HG03097 (cell line): ENCODE measurements around the gene SLC17A4.

Source experiments
- ATAC-seq: cut with Tn5 transposase; IDR thresholded peaks from one replicate; pipeline ENCODE4 v1.9.1; 2021; ENCODE audit not compliant: unreplicated experiment, low FRiP score

SLC17A4 gene, protein sequence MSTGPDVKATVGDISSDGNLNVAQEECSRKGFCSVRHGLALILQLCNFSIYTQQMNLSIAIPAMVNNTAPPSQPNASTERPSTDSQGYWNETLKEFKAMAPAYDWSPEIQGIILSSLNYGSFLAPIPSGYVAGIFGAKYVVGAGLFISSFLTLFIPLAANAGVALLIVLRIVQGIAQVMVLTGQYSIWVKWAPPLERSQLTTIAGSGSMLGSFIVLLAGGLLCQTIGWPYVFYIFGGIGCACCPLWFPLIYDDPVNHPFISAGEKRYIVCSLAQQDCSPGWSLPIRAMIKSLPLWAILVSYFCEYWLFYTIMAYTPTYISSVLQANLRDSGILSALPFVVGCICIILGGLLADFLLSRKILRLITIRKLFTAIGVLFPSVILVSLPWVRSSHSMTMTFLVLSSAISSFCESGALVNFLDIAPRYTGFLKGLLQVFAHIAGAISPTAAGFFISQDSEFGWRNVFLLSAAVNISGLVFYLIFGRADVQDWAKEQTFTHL

DNA sequence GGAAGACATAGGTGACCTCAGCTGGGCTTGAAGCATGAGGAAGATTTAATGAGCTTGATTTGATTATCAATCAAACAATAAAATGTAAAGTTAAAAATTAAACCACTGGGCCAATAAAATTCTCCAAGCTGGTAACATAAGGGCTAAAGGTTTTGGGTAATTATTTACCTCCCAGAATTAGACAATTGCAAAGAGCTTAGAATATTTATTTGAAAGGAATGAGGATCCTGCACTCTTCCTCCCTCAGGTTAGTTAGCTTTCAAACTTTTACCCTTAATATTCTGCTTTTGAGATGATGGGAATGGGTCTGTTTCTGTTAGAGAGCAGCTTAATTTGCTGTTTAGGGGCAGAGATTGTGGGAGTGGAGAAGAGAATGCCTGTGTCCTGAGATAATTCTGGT is at the start of gene SLC17A4:
SLC17A4 (plus strand) TSS at position 208 of the 400 bp plus-strand sequence. CDS start 7,221 bp downstream, outside the sequence.
- ATAC-seq, result no peak

GRCh38 chr6:25706314-25707014 is 48.1 kb upstream of the SLC17A4 start:
- ATAC-seq, result no peak

- ATAC-seq, result no peak
These were observed 44.8 kb upstream of the SLC17A4 start for GRCh38 chr6:25709761-25710160.

GRCh38 chr6:25710287-25710686 is 44.3 kb upstream of the SLC17A4 start:
- no peak for ATAC-seq

DNA sequence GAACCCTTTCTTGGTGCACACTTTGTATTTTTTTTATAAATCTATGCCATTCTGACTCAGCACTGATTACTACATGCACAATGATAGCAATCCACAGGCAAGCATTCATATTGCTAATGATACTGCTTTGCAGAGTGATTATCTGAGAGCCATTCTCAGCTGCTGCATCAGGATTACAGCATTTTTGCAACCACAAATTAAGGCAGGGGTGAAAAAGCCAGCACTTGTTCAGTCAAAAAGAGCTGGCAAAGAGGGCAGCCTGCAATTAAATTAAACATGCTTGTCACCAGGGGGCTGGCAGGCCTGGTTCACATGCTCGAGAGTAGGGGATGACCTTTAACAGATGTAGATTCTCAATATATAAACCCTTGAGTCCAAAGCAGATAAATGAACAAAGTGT is 40.7 kb upstream of the SLC17A4 start:
- no peak for ATAC-seq

- ATAC-seq, result no peak
These were observed 39.8 kb upstream of the SLC17A4 start for GRCh38 chr6:25714765-25715164.

GRCh38 chr6:25715794-25716193 is 38.7 kb upstream of the SLC17A4 start:
- no peak for ATAC-seq

DNA sequence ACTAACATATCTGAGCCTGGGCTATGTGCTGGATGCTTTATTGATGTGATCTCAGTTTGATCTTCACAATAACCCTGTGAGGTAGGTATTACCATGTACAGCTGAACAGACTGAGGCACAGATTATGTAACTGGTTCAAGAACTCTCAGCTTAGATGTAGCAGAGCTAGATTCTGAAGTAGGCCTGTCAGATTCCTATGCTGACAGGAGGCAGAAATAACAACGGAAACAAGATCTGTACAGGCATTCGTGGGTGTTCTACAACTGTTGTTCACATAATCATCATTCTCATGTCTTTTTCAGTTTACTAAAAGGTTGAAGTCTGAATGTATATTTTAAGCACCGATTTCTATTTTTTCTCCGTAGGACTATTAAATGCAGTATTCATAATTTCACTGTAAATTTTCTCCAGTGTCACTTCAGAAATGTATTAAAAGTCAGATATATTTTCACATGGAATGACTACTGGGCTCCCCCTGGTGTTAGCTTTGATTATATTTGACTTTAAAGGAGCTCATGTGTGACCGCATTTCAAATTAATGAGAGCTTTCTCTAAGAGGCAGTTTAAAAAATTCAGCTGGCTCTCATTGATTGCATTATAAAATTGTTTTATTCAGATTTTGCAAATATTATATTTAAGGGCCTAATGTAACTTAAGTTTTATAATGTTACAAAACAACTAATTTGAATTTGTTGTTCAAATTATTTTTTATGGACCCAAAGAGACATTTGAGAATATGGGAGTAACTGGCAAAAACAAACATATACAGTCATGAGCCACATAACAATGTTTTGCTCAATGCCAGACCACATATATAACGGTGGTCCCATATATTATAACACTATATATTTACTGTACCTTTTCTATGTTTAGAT is 36.4 kb upstream of the SLC17A4 start:
- ATAC-seq, result no peak

- ATAC-seq, result no peak
These were observed 28.2 kb upstream of the SLC17A4 start for GRCh38 chr6:25726122-25726911.

DNA sequence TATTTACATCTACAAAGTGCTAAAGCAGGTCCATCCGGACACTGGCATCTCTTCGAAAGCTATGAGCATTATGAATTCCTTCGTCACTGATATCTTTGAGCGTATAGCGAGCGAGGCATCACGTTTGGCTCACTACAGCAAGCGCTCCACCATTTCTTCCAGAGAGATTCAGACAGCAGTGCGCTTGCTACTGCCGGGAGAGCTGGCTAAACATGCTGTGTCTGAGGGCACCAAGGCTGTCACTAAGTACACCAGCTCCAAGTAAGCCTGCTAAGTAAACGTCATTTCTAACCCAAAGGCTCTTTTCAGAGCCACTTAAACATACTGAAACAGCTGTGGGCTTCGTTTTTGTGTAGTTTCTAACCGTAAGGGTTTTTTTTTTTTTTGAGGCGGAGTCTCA is 27.5 kb upstream of the SLC17A4 start:
- no peak for ATAC-seq

- no peak for ATAC-seq
These were observed 23.6 kb upstream of the SLC17A4 start for GRCh38 chr6:25730907-25731306.

DNA sequence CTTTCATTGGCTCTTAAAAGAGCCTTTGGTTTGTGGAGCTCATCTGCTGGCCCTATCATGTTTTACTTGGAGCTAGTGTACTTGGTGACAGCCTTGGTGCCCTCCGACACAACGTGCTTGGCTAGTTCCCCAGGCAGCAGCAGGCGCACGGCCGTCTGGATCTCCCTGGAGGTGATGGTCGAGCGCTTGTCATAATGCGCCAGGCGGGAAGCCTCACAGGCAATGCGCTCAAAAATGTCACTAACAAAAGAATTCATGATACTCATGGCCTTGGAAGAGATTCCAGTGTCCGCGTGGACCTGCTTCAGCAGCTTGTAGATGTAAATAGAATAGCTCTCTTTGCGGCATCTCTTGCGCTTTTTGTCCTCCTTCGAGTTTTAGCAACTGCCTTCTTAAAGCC is 22.8 kb upstream of the SLC17A4 start:
- ATAC-seq, result no peak

GRCh38 chr6:25732468-25733198 is 21.9 kb upstream of the SLC17A4 start:
- no peak for ATAC-seq

DNA sequence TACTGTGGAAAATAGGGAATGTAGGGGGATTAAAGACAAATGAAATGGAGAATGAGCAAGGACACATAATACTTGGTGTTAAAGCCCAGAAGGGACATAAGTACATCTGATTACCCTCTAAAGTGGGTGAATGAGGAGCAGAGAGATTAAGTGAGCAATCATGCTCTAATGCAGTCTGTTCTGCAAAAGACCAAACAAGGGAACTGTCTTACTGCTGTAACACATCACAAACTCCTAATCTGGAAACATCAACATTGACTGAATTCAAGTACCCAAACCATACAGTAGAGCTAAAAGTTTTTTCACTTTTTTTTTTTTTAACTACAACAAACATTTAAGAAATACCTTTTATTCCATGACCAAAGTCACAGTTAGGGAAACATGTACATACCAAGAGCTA is 19.3 kb upstream of the SLC17A4 start:
- ATAC-seq, result no peak

DNA sequence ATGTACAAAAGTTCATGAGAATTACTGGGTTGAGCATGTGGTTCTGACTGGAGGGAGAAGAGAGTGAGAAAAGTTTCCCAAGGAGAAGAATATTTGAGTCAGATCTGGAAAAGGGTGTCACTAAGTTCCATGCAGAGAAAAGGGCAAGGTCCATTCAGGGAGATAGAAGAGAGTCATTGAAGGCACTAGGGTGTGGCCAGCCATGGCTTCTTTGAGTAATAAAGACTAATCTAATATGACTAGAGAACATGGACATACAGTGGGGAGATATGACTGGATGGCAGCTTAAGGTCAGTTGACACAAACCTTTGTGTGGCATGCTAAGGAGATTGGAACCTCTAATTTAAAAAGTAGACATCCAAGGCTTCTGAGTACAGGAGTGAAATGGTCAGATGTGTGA is 10.7 kb upstream of the SLC17A4 start:
- no peak for ATAC-seq

DNA sequence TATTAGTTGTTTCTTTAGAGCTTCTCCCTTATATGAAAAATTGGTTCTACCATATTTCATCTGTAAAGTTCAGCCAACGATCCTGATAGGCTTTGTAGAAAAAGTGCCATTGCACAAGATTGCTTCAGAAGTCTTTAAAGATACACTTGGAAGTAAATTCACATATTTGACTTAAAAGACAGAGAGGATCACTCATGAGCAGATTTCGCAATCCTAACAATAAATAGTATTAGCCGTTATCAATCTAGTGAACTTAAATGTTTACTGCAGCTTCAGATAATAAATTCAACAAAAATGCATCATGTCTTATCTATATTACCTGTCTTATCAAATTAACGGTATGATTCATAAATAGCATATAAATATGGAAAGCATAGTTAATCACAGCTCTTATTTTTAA is 8.7 kb upstream of the SLC17A4 start:
- no peak for ATAC-seq

DNA sequence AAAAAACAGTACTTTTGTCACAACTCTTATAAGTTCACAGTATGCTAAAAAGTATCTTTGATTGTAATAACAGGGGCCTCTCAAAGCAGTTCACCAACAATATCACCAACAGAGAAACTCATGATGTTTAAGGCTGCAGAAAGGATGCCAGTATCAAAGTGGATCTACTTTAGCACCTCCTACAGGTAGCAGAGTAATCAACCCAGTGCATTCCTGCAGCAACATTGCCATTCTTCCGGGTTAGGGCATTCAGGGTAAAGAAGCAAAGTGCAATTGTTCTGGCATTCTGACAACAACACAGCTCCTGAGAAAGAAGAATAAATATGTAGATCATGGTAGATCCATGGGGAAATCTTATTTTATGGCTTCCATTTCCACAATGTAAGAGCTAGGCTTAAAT is 7.6 kb upstream of the SLC17A4 start:
- ATAC-seq, result no peak

DNA sequence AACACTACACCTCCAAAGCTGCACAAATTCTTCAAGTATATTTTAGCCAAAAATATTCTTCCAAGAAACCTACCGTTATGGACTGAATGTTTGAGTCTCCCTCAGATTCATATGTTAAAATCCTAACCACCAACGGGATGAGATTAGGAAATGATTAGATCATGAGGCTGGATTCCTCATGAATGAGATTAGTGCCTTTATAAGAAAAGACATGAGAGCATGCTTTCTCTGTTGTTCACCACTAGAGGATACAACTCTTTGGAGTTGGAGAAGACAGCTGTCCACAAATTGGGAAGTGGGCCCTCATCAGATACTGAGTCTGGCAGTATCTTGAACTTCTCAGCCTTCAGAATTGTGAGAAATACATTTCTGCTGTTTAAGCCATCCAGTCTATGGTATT is 7.1 kb upstream of the SLC17A4 start:
- no peak for ATAC-seq

DNA sequence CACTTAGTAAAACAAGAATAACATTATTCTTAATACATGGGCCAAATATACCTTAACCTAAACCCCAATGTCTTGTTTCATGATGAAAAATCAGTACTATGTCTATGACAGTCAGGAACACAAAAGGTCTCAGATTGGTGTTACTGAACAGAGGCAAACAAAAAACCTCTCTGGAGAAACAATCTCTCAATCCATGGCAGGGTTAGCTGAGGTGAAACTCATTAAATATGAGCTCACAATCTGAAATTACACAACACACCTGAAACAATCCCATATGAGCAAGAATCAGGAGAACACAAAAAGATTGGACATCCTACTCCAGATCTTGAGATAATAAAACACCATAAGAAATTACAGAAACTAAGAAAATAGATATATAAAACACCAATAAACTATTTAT is 6.5 kb upstream of the SLC17A4 start:
- no peak for ATAC-seq
